GM21825 (cell line): ENCODE results near the gene CFAP97.
"Not testable (repeated sequence)": the region's sequence is repeated elsewhere in the genome, so short reads cannot be mapped to it uniquely, and the experiment has no call there.

Experiments
- ATAC-seq: cut with Tn5 transposase; IDR thresholded peaks from one replicate; pipeline ENCODE4 v1.9.1; 2021; ENCODE audit warnings: mild to moderate bottlenecking, moderate library complexity; ENCODE audit not compliant: unreplicated experiment

The CFAP97 gene

GRCh38 chr4:185201977-185202962, 1.5 kb downstream of the CFAP97 start:
- ATAC-seq: no peak

GRCh38 chr4:185198189-185198588, 5.6 kb downstream of the CFAP97 start:
- not testable (repeated sequence) for ATAC-seq

- no peak for ATAC-seq
Observed at GRCh38 chr4:185196437-185196836, 7.4 kb downstream of the CFAP97 start.

GRCh38 chr4:185194924-185195888, 8.6 kb downstream of the CFAP97 start:
- ATAC-seq: no peak

- ATAC-seq: peak; percentile 77
Observed at GRCh38 chr4:185192059-185192458, 11.7 kb downstream of the CFAP97 start.

GRCh38 chr4:185190306-185190856, 13.4 kb downstream of the CFAP97 start:
- no peak for ATAC-seq

- ATAC-seq: no peak
Observed at GRCh38 chr4:185189606-185190305, 14.0 kb downstream of the CFAP97 start.

GRCh38 chr4:185186769-185187168, 17.0 kb downstream of the CFAP97 start:
- no peak for ATAC-seq

- no peak for ATAC-seq
Observed at GRCh38 chr4:185183622-185184281, 20.0 kb downstream of the CFAP97 start.

GRCh38 chr4:185182239-185182638, 21.6 kb downstream of the CFAP97 start:
- no peak for ATAC-seq

- ATAC-seq: no peak
Observed at GRCh38 chr4:185179488-185179887, 24.3 kb downstream of the CFAP97 start.

GRCh38 chr4:185171373-185172071, 32.3 kb downstream of the CFAP97 start:
- ATAC-seq: peak; percentile 78

GRCh38 chr4:185167234-185167633, 36.6 kb downstream of the CFAP97 start:
- no peak for ATAC-seq

GRCh38 chr4:185165605-185166063, 38.2 kb downstream of the CFAP97 start:
- peak; percentile 90 for ATAC-seq

- ATAC-seq: no peak
Observed at GRCh38 chr4:185151296-185151695, 52.5 kb downstream of the CFAP97 start.

- ATAC-seq: no peak
Observed at GRCh38 chr4:185149392-185149791, 54.4 kb downstream of the CFAP97 start.

GRCh38 chr4:185145572-185145971, 58.2 kb downstream of the CFAP97 start:
- ATAC-seq: no peak

GRCh38 chr4:185144601-185145240, 59.1 kb downstream of the CFAP97 start:
- no peak for ATAC-seq

GRCh38 chr4:185143601-185143969, 60.2 kb downstream of the CFAP97 start:
- peak; percentile 31 for ATAC-seq
